GM21737 (cell line): Measurements from ENCODE around the gene EYS.

Source experiments
- ATAC-seq: cut with Tn5 transposase; IDR thresholded peaks from one replicate; pipeline ENCODE4 v1.9.1; 2021; ENCODE audit warnings: mild to moderate bottlenecking, moderate library complexity; ENCODE audit not compliant: unreplicated experiment

The EYS gene

GRCh38 chr6:64737418-64737817, 969.6 kb downstream of the EYS start:
- ATAC-seq, result no peak

- ATAC-seq, result no peak
Observed at GRCh38 chr6:64736421-64736950, 970.5 kb downstream of the EYS start.

- no peak for ATAC-seq
Observed at GRCh38 chr6:64733433-64733832, 973.6 kb downstream of the EYS start.

- ATAC-seq, result no peak
Observed at GRCh38 chr6:64732888-64733287, 974.1 kb downstream of the EYS start.

- no peak for ATAC-seq
Observed at GRCh38 chr6:64729522-64729921, 977.5 kb downstream of the EYS start.

GRCh38 chr6:64727075-64727474, 980.0 kb downstream of the EYS start:
- ATAC-seq, result no peak

- ATAC-seq, result no peak
Observed at GRCh38 chr6:64724091-64724490, 982.9 kb downstream of the EYS start.

- ATAC-seq, result no peak
Observed at GRCh38 chr6:64723327-64724058, 983.5 kb downstream of the EYS start.

GRCh38 chr6:64721865-64722264, 985.2 kb downstream of the EYS start:
- no peak for ATAC-seq

- ATAC-seq, result no peak
Observed at GRCh38 chr6:64717281-64717680, 989.7 kb downstream of the EYS start.

- no peak for ATAC-seq
Observed at GRCh38 chr6:64715624-64716023, 991.4 kb downstream of the EYS start.

- ATAC-seq, result no peak
Observed at GRCh38 chr6:64714073-64714472, 993.0 kb downstream of the EYS start.

GRCh38 chr6:64713175-64713574, 993.9 kb downstream of the EYS start:
- no peak for ATAC-seq

- no peak for ATAC-seq
Observed at GRCh38 chr6:64712606-64713005, 994.4 kb downstream of the EYS start.

- ATAC-seq, result no peak
Observed at GRCh38 chr6:64703922-64704321, 1003.1 kb downstream of the EYS start.

GRCh38 chr6:64696053-64696452, 1011.0 kb downstream of the EYS start:
- no peak for ATAC-seq

- no peak for ATAC-seq
Observed at GRCh38 chr6:64694356-64694755, 1012.7 kb downstream of the EYS start.

GRCh38 chr6:64691064-64691463, 1016.0 kb downstream of the EYS start:
- ATAC-seq, result no peak

- ATAC-seq, result no peak
Observed at GRCh38 chr6:64685401-64685800, 1021.6 kb downstream of the EYS start.

- ATAC-seq, result no peak
Observed at GRCh38 chr6:64683682-64684081, 1023.3 kb downstream of the EYS start.

- ATAC-seq, result no peak
Observed at GRCh38 chr6:64681416-64682160, 1025.4 kb downstream of the EYS start.

GRCh38 chr6:64680446-64680845, 1026.6 kb downstream of the EYS start:
- ATAC-seq, result no peak
